ENCODE measurements around the gene S100A13.
"Not testable (repeated sequence)": the region's sequence is repeated elsewhere in the genome, so short reads cannot be mapped to it uniquely, and the experiment has no call there.

S100A13 gene

DNA sequence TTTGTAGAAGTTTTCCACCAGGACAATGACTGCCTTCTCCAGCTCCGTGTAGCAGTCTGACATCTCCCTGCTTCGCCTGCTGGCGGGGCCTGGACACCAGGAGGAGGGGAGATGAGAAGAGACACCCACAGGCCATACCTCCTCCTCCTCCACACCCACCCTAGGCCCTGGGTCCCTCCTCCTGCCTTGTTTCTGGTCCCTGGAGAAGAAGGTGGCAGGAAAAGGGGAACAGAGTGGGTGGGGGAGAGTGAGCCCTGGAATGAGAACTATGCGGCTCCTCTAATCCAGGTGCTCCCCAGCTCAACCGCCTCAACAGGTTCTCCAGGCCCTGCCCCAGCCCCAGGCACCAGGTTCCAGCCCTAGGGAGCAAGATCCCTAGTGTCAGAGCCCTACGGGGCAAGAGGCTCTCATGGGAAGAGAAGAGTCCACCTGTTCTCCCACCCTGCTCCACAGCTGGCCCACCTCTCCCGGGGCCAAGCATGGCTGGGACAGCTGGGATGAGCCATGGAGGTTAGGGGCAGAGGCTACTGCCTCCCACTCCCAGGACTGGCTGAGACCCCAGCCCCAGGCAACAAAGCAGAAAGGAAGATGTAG, 19.1 kb downstream of the S100A13 start:
- DNase-seq (ENCODE audit: low read depth in 3 of 3, low spot score in 1 of 3) = no peak

DNA sequence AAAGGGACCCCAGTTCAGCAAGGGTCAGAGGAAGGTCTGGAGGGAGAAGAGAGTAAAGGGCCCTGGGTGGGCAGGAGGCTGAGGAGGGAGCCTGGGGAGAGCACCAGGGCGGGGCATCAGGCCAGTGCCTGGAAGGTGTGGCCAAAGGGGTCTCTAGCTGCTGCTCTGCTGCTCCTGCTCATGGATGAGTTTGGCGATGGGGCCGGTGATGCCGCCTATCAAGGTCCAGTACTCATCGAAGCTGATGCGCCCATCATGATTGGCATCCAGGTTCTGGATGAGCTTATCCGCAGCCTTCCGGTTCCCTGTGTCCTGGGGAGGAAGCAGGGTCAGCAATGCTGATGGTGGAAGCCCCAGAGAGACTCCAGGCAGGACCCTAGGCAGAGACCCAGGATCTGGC, 19.9 kb downstream of the S100A13 start:
- no peak for DNase-seq (ENCODE audit: low read depth in 3 of 3, low spot score in 1 of 3)

DNA sequence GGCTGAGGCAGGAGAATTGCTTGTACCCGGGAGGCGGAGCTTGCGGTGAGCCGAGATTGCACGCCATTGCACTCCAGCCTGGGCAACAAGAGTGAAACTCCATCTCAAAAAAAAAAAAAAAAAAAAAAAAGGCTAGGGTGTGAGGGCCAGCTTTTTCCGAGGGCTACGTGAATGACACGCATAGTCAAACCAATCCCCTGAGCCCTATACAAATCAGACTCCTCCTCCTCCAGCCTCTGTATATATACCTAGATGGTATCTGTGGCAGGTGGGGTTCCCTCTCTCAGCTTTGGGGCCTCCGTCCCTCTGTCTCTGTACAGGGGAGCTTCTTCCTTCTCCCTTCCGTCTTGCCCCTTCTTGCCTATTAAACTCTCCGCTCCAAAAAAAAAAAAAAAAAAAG, 21.1 kb downstream of the S100A13 start:
- DNase-seq (ENCODE audit: low read depth in 3 of 3, low spot score in 1 of 3) = no peak

GRCh38 chr1:153602749-153603148, 24.6 kb downstream of the S100A13 start:
- no peak for DNase-seq (ENCODE audit: low read depth in 3 of 3, low spot score in 1 of 3)

- no peak for DNase-seq (ENCODE audit: low read depth in 3 of 3, low spot score in 1 of 3)
Measured at GRCh38 chr1:153599847-153600246, 27.5 kb downstream of the S100A13 start.

DNA sequence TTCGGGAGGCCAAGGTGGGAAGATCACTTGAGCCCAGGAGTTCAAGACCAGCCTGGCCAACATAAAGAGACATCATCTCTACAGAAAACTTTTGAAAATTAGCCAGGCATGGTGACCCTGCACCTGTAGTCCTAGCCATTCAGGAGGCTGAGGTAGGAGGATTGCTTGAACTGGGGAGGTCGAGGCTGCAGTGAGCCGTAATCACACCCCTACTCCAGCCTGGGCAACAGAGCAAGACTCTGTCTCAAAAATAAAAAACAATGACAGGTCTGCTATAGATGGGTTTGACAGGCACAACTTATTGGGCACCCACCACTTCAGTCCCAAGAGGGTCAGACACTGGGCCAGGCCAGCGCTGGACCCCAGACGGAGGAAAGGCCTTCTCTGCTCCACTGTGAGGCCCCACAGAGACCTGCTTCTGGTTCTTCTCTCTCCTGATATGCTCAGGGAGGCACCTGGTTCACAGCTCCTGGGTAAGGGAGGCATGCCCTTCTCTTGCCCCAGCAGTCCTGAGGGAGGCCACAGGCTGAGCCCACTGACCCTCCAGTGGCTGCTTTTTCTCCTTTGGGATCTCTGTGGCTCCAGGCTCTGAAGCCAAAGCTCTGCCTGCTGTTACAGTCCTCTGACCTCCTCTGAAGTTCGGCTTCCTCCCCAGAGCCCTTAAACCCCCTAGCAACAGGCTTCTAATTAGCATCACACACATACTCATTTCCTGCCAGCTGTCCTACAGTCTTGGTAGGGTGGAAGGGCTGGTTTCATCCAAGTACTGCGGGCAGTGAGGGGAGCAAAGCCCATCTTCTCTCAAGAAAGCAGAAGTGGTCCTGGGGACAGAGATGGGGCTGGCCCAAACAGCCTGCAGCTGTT, 28.8 kb downstream of the S100A13 start:
- DNase-seq (ENCODE audit: low read depth in 3 of 3, low spot score in 1 of 3) = no peak

GRCh38 chr1:153597206-153597605, 30.1 kb downstream of the S100A13 start:
- no peak for DNase-seq (ENCODE audit: low read depth in 3 of 3, low spot score in 1 of 3)

- DNase-seq (ENCODE audit: low read depth in 3 of 3, low spot score in 1 of 3) = no peak
Measured at GRCh38 chr1:153592748-153593147, 34.6 kb downstream of the S100A13 start.

GRCh38 chr1:153588482-153588881, 38.8 kb downstream of the S100A13 start:
- DNase-seq (ENCODE audit: low read depth in 3 of 3, low spot score in 1 of 3) = no peak

- not testable (repeated sequence) for DNase-seq (ENCODE audit: low read depth in 3 of 3, low spot score in 1 of 3)
Measured at GRCh38 chr1:153588033-153588432, 39.3 kb downstream of the S100A13 start.

GRCh38 chr1:153587314-153587713, 40.0 kb downstream of the S100A13 start:
- no peak for DNase-seq (ENCODE audit: low read depth in 3 of 3, low spot score in 1 of 3)

DNA sequence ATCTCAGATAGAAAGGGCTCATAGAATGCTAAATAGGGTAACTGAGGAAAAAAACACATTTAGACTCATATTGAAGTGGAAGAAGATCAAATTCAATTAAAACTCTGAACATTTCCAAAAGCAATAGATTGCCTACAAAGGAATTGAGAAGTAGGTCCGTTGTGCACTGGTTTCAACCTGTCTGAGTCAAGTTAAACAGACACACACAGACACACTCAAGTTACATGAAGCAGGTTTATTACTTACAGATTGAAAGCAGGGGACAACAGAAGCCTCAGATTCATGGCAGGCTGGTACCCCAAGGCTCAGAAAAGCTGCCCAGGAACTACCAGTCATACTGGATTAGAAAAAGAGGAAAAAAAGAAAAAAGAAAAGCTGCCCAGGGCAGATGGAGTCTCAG, 41.0 kb downstream of the S100A13 start:
- DNase-seq (ENCODE audit: low read depth in 3 of 3, low spot score in 1 of 3) = no peak

DNA sequence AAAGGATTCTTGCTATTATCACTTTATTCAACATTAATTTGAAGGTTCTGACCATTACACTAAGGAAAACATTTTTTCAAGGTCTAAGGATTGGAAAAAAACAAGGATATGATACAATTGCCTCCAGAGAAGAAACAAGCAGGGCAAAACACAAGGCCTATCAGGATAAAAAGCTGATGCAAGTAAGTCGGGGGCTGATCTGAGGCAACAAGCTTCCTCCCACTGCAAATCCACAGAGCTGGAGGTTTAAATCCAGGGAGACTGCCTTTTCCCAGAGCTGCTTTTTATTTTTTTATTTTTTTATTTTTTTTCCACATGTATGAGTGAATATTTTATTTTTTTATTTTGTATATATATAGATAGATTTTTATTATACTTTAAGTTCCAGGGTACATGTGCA, 42.3 kb downstream of the S100A13 start:
- DNase-seq (ENCODE audit: low read depth in 3 of 3, low spot score in 1 of 3) = no peak

DNA sequence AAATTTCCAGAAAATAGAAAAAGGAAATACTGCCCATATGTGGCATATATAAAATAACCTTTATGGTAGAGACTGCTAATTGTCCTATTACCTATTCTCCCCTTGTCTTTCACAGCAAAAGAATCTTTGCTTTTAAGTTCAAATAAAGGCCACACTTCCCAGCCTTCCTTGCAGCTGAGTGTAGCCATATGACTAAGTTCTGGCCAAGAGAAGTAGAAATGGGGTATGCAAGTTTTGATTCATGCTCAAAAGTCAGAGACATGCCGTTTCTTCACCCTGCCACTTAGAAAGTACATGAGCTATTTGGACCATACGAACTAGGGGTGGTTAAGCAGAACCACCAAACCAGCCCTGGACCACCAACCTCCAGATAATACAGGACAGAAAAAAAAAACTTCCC, 43.3 kb downstream of the S100A13 start:
- DNase-seq (ENCODE audit: low read depth in 3 of 3, low spot score in 1 of 3) = no peak

GRCh38 chr1:153583514-153583913, 43.8 kb downstream of the S100A13 start:
- DNase-seq (ENCODE audit: low read depth in 3 of 3, low spot score in 1 of 3) = not testable (repeated sequence)

- not testable (repeated sequence) for DNase-seq (ENCODE audit: low read depth in 3 of 3, low spot score in 1 of 3)
Measured at GRCh38 chr1:153582836-153583235, 44.5 kb downstream of the S100A13 start.

- DNase-seq (ENCODE audit: low read depth in 3 of 3, low spot score in 1 of 3) = no peak
Measured at GRCh38 chr1:153578936-153579335, 48.4 kb downstream of the S100A13 start.

GRCh38 chr1:153578490-153578889, 48.8 kb downstream of the S100A13 start:
- no peak for DNase-seq (ENCODE audit: low read depth in 3 of 3, low spot score in 1 of 3)

DNA sequence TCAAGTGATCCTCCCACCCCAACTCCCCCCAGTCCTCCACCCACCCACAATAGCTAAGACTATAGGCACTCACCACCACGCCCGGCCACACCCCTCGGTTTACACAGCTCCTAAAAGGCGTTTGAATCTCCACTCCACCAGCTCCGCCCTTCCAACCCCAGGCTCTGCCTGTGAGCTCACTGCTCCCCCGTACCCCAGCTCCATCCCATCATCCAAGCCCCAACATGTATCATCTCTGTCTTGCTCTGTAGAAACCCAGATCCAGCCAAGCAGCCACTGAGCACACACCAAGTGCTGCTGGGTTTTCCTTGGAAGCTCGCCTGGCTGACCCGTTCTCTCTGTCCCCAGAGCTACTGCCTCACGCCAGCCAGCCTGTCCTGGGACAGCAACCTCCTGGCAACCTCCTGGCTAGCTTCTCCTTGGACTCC, 49.7 kb downstream of the S100A13 start:
- no peak for DNase-seq (ENCODE audit: low read depth in 3 of 3, low spot score in 1 of 3)

DNA sequence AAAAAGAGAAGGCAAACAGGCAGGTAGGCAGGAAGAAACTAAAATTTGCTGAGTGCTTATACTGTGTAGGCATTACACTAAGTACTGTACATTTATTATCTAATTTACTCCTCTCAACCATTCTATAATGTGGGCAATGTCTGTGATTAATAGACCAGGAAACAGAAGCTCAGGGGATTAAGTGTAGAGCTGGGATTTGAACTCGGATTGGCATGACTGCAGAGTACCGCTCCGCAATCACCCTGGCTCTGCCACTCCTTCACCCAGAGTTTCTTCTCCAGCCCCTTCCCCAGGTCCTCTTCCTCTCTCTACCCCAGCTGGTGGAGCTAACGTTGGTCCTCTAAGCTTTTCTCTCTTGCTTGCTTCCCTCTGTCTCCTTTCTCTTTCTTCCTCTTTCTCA, 50.2 kb downstream of the S100A13 start:
- no peak for DNase-seq (ENCODE audit: low read depth in 3 of 3, low spot score in 1 of 3)

DNA sequence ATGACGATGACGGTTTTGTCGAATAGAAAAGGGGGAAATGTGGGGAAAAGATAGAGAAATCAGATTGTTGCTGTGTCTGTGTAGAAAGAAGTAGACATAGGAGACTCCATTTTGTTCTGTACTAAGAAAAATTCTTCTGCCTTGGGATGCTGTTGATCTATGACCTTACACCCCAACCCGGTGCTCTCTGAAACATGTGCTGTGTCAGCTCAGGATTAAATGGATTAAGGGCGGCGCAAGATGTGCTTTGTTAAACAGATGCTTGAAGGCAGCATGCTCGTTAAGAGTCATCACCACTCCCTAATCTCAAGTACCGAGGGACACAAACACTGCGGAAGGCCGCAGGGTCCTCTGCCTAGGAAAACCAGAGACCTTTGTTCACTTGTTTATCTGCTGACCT, 51.8 kb downstream of the S100A13 start:
- DNase-seq (ENCODE audit: low read depth in 3 of 3, low spot score in 1 of 3) = not testable (repeated sequence)

DNA sequence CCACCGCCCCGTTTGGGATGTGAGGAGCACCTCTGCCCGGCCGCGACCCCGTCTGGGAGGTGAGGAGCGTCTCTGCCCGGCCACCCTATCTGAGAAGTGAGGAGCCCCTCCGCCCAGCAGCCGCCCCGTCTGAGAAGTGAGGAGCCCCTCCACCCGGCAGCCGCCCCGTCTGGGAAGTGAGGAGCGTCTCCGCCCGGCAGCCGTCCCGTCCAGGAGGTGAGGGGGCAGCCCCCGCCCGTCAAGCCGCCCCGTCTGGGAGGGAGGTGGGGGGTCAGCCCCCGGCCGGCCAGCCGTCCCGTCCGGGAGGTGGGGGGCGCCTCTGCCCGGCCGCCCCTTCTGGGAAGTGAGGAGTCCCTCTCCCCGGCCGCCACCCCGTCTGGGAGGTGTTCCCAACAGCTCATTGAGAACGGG, 52.2 kb downstream of the S100A13 start:
- DNase-seq (ENCODE audit: low read depth in 3 of 3, low spot score in 1 of 3) = not testable (repeated sequence)

DNA sequence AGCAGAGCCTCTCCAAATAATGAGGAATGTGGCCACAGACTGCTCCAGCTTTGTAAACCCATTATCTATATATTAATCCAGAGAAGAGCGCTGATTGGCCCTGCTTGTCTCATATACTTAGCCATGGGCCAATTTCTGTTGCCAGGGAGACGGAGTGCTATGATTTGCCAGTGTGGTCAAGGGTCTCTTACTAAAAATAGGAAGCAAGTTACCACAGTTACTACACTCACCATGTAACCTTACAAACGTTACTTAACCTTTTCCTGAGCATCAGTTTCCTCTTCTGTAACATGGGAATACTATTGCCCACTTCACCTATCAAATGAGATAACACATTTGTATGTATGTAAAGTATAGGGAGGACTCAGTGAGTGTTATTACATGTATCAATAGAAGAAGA, 54.0 kb downstream of the S100A13 start:
- no peak for DNase-seq (ENCODE audit: low read depth in 3 of 3, low spot score in 1 of 3)
